Smooth muscle cell (in vitro differentiated cells): ENCODE results near the gene ARID1B. TPM values are rescaled to one million over a fixed set of nuclear protein-coding genes. Genes with fewer than 3 reads are reported as not detected.

Experiments
- DNase-seq: peaks from one replicate; lab custom pipeline; 2025; ENCODE audit not compliant: unreplicated experiment; lab: John Stamatoyannopoulos, UW
- H2AFZ ChIP-seq: fragments of 200-600 bp; sonication (generic); 2 replicates; pipeline ENCODE4 v1.6.0; 2016; ENCODE audit warnings: antibody characterized with exemption, low read depth, mild to moderate bottlenecking
- H3F3A ChIP-seq: fragments of 200-600 bp; sonication (generic); 2 replicates; pipeline ENCODE4 v1.6.0; 2017; ENCODE audit warnings: antibody characterized with exemption, low read depth
- H3K27ac ChIP-seq: fragments of 200-600 bp; sonication (generic); 2 replicates; pipeline ENCODE4 v1.5.1; 2016; ENCODE audit warnings: low read depth, mild to moderate bottlenecking
- H3K27me3 ChIP-seq: fragments of 200-600 bp; sonication (generic); 2 replicates; pipeline ENCODE4 v1.6.1; 2016; ENCODE audit warnings: low read depth, mild to moderate bottlenecking
- H3K36me3 ChIP-seq: fragments of 200-600 bp; sonication (generic); 2 replicates; pipeline ENCODE4 v1.5.1; 2016; ENCODE audit warnings: low read depth
- H3K4me1 ChIP-seq: fragments of 200-600 bp; sonication (generic); 2 replicates; pipeline ENCODE4 v1.5.1; 2016; ENCODE audit warnings: low read depth
- H3K4me2 ChIP-seq: fragments of 200-600 bp; sonication (generic); 2 replicates; pipeline ENCODE4 v1.6.0; 2016; ENCODE audit warnings: mild to moderate bottlenecking
- H3K4me3 ChIP-seq: fragments of 200-600 bp; sonication (generic); 2 replicates; pipeline ENCODE4 v1.5.1; 2016; ENCODE audit warnings: mild to moderate bottlenecking
- H3K79me2 ChIP-seq: fragments of 200-600 bp; sonication (generic); 2 replicates; pipeline ENCODE4 v1.6.0; 2016; ENCODE audit warnings: low read depth, mild to moderate bottlenecking
- H3K9ac ChIP-seq: fragments of 200-600 bp; sonication (generic); 2 replicates; pipeline ENCODE4 v1.6.0; 2016; ENCODE audit warnings: low read depth
- H3K9me3 ChIP-seq: fragments of 200-600 bp; sonication (generic); replicated peaks from 2 replicates; pipeline ENCODE4 v1.5.1; 2016; ENCODE audit warnings: low read depth
- H4K20me1 ChIP-seq: fragments of 200-600 bp; sonication (generic); 2 replicates; pipeline ENCODE4 v1.6.0; 2016; ENCODE audit warnings: low read depth
- CTCF ChIP-seq: fragments of 200-600 bp; sonication (generic); IDR thresholded peaks from 2 replicates; pipeline ENCODE4 v1.5.1; 2017; ENCODE audit warnings: borderline replicate concordance, mild to moderate bottlenecking, antibody characterized with exemption; ENCODE audit not compliant: insufficient read depth, poor library complexity, severe bottlenecking
- WGBS: methylation state at CpG from one replicate; pipeline ENCODE4 v1.1.7; 2016; ENCODE audit warnings: low lambda C conversion rate; 5-methylcytosine and 5-hydroxymethylcytosine counted together
- polyA plus RNA-seq: library from polyadenylated mRNA; unstranded; fragments of >200 nt; fragmentation: Nextera tagmentation; extraction: Ambion mirVana; gene quantifications from 2 replicates; pipeline ENCODE4 v1.2.1, GENCODE V29; 2016
- total RNA-seq: library from RNA; depleted of rRNA; stranded (reverse); fragments of >200 nt; gene quantifications from 2 replicates; pipeline ENCODE4 v1.2.3, GENCODE V29; 2014

The ARID1B gene
- total and polyA plus RNA-seq, 2 experiments from 2014 or later = 30.1 to 65.4 TPM

- peaks cover 29% of the 10 kb centered on the region for H3K4me1 ChIP-seq
- H3K4me3 ChIP-seq = no peak overlapping the region
- no peak overlapping the region for H3K27ac ChIP-seq
- 97% methylated on average over 6 of the region's 6 CpGs for WGBS
- DNase-seq = no peak
- H3K27me3 ChIP-seq = no peaks in the 10 kb centered on the region
- H4K20me1 ChIP-seq = peaks cover 85% of the 10 kb centered on the region
- no peaks in the 10 kb centered on the region for H3K9me3 ChIP-seq
- H3K79me2 ChIP-seq = no peaks in the 10 kb centered on the region
- no peak for TF ChIP-seq CTCF
- H3K36me3 ChIP-seq = no peaks in the 10 kb centered on the region
- no peak overlapping the region for H3K4me2 ChIP-seq
- H3K9ac ChIP-seq = no peak overlapping the region
- no peak overlapping the region for H2AFZ ChIP-seq
- H3F3A ChIP-seq = no peaks in the 10 kb centered on the region
These were observed 314.8 kb downstream of the ARID1B start for GRCh38 chr6:157091856-157092460.

- H3F3A ChIP-seq = no peaks in the 10 kb centered on the region
- H3K9ac ChIP-seq = no peak overlapping the region
- H3K79me2 ChIP-seq = no peaks in the 10 kb centered on the region
- no peaks in the 10 kb centered on the region for H3K36me3 ChIP-seq
- no peak overlapping the region for H3K4me2 ChIP-seq
- H4K20me1 ChIP-seq = peaks cover 83% of the 10 kb centered on the region
- H3K4me1 ChIP-seq = peaks cover 32% of the 10 kb centered on the region
- H3K27ac ChIP-seq = no peak overlapping the region
- no peaks in the 10 kb centered on the region for H3K27me3 ChIP-seq
- H3K4me3 ChIP-seq = no peak overlapping the region
- DNase-seq = no peak
- WGBS = 83% methylated on average over 6 of the region's 6 CpGs
- no peaks in the 10 kb centered on the region for H3K9me3 ChIP-seq
- H2AFZ ChIP-seq = no peak overlapping the region
- no peak for TF ChIP-seq CTCF
These were observed 315.6 kb downstream of the ARID1B start for GRCh38 chr6:157092736-157093135.

GRCh38 chr6:157093536-157093935 lies 316.4 kb downstream of the ARID1B start:
- H2AFZ ChIP-seq = no peak overlapping the region
- no peaks in the 10 kb centered on the region for H3K36me3 ChIP-seq
- no peaks in the 10 kb centered on the region for H3K9me3 ChIP-seq
- no peaks in the 10 kb centered on the region for H3F3A ChIP-seq
- peaks cover 82% of the 10 kb centered on the region for H4K20me1 ChIP-seq
- WGBS = 100% methylated on average over 3 of the region's 3 CpGs
- H3K4me2 ChIP-seq = no peak overlapping the region
- H3K27ac ChIP-seq = no peak overlapping the region
- no peak overlapping the region for H3K4me3 ChIP-seq
- H3K9ac ChIP-seq = no peak overlapping the region
- H3K79me2 ChIP-seq = no peaks in the 10 kb centered on the region
- H3K27me3 ChIP-seq = no peaks in the 10 kb centered on the region
- DNase-seq = no peak
- no peak for TF ChIP-seq CTCF
- peaks cover 30% of the 10 kb centered on the region for H3K4me1 ChIP-seq

- no peak overlapping the region for H3K9ac ChIP-seq
- peaks cover 82% of the 10 kb centered on the region for H4K20me1 ChIP-seq
- no peak for DNase-seq
- H3K27me3 ChIP-seq = no peaks in the 10 kb centered on the region
- no peaks in the 10 kb centered on the region for H3K36me3 ChIP-seq
- H3K79me2 ChIP-seq = no peaks in the 10 kb centered on the region
- no peaks in the 10 kb centered on the region for H3K9me3 ChIP-seq
- H3K27ac ChIP-seq = no peak overlapping the region
- 98% methylated on average over 6 of the region's 6 CpGs for WGBS
- peaks cover 25% of the 10 kb centered on the region for H3K4me1 ChIP-seq
- no peak overlapping the region for H3K4me3 ChIP-seq
- no peak overlapping the region for H2AFZ ChIP-seq
- TF ChIP-seq CTCF = no peak
- no peaks in the 10 kb centered on the region for H3F3A ChIP-seq
- H3K4me2 ChIP-seq = no peak overlapping the region
These were observed 316.9 kb downstream of the ARID1B start for GRCh38 chr6:157094038-157094437.
